Uterus (tissue), 4 donors: Measurements from ENCODE around the gene TDRD1. TPM values are rescaled to one million over a fixed set of nuclear protein-coding genes. Genes with fewer than 3 reads are reported as not detected.

Experiments used
- DNase-seq, 2 donors: peaks; one replicate each; pipeline ENCODE4 v3.0.0-alpha.2; 2019 to 2020
- H3K27ac ChIP-seq, 2 donors: fragments of 200-600 bp; sonication (generic); 1 replicate in 1 of 2; 2 replicates in 1 of 2; pipeline ENCODE4 v1.5.1; 2016 to 2018
- H3K27me3 ChIP-seq, 2 donors: fragments of 200-600 bp; sonication (generic); one replicate each; pipeline ENCODE4 v1.5.1; 2018 to 2019; ENCODE audit warnings: control low read depth in 1 of 2
- H3K36me3 ChIP-seq, 2 donors: fragments of 200-600 bp; sonication (generic); one replicate each; pipeline ENCODE4 v1.5.1; 2019; ENCODE audit warnings: control low read depth in 1 of 2
- H3K4me1 ChIP-seq, 2 donors: fragments of 200-600 bp; sonication (generic); one replicate each; pipeline ENCODE4 v1.5.1; 2018 to 2019; ENCODE audit warnings: control low read depth in 1 of 2
- H3K4me3 ChIP-seq, 2 donors: fragments of 200-600 bp; sonication (generic); 1 replicate in 1 of 2; 2 replicates in 1 of 2; pipeline ENCODE4 v1.5.1; 2018 to 2019; ENCODE audit warnings: mild to moderate bottlenecking in 1 of 2
- H3K9me3 ChIP-seq, 2 donors: fragments of 200-600 bp; sonication (generic); one replicate each; pipeline ENCODE4 v1.5.1; 2019; ENCODE audit warnings: control low read depth in 1 of 2
- CTCF ChIP-seq, 4 experiments: fragments of 200-600 bp in 2 of 4; fragments of 450-650 bp in 2 of 4; sonication (generic) in 2 of 4; IDR thresholded peaks; one replicate each; pipeline ENCODE4 v1.5.1; 2016 to 2019; ENCODE audit warnings: antibody characterized with exemption in 4 of 4, mild to moderate bottlenecking in 2 of 4, moderate library complexity in 1 of 4
- POLR2A ChIP-seq, 2 donors: fragments of 450-650 bp; IDR thresholded peaks; one replicate each; pipeline ENCODE4 v1.6.1; 2016; ENCODE audit warnings: antibody characterized with exemption in 2 of 2, mild to moderate bottlenecking in 1 of 2, moderate library complexity in 1 of 2
- intact Hi-C: fragments of 100-400 bp; cut with DNase I; formaldehyde crosslinking; loops from one replicate; pipeline ENCODE4 v1.15.1; 2023; ENCODE audit warnings: low total_unique reads
- total RNA-seq, 4 donors: library from RNA; depleted of rRNA in 3 of 4; stranded (reverse); fragments of >200 nt in 3 of 4; gene quantifications; one replicate each; pipeline versions ENCODE4 v1.1.0 to v1.2.4, GENCODE V29; 2014 to 2023
- donor health status: DM: yes; HTN: yes; CAD: no.

Gene TDRD1
- total RNA-seq, 4 donors from 2014 or later: 0.49 to 1.5 TPM; not detected in 2

DNA sequence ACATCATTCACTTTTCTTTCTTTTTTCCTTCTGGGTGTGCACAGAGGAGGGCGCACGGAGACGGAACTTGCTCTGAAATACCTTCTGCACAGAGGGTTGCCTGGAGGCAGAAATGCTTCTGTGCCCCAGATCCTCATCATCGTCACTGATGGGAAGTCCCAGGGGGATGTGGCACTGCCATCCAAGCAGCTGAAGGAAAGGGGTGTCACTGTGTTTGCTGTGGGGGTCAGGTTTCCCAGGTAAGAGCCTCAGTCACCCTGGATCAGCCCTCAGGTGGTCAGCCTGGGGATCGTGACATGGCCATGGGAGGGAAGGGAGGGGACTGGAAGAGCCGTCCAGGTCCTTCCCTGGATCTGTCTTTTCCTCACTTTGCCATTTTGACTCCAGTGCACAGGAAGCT, 93.5 kb downstream of the TDRD1 start:
- no peak overlapping the region for H3K27ac ChIP-seq
- no peaks in the 10 kb centered on the region for H3K9me3 ChIP-seq
- no peak overlapping the region for H3K4me3 ChIP-seq
- no peak for TF ChIP-seq POLR2A (IDR thresholded peaks at IDR 0.05)
- TF ChIP-seq CTCF (IDR thresholded peaks at IDR 0.05): no peak
- no peaks in the 10 kb centered on the region for H3K36me3 ChIP-seq
- DNase-seq: no peak
- no peaks in the 10 kb centered on the region for H3K27me3 ChIP-seq
- intact Hi-C loops: no loop called here
- no peaks in the 10 kb centered on the region for H3K4me1 ChIP-seq

DNA sequence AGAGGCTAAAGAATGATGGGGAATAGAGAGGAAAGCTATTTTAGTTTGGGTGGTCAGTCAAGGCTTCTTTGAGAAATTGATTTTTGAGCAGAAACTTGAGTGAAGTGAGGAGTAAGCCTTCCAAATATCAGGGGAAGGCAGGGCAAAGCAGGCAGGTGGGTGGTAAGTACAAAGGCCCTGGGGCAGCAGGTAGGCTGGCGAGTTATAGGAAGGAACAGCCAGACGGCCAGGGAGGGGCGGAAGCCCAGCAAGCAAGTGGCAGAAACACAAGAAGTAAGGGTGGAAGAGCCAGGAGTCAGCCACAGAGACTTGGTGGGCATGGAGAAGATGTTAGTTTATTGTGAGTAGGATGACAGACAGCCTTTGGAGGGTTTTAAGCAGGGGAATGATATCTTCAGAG, 94.8 kb downstream of the TDRD1 start:
- H3K27ac ChIP-seq: no peak overlapping the region
- no peak overlapping the region for H3K4me3 ChIP-seq
- H3K9me3 ChIP-seq: no peaks in the 10 kb centered on the region
- TF ChIP-seq CTCF (IDR thresholded peaks at IDR 0.05): no peak
- TF ChIP-seq POLR2A (IDR thresholded peaks at IDR 0.05): no peak
- intact Hi-C loops: no loop called here
- DNase-seq: no peak
- H3K27me3 ChIP-seq: no peaks in the 10 kb centered on the region
- H3K36me3 ChIP-seq: no peaks in the 10 kb centered on the region
- no peaks in the 10 kb centered on the region for H3K4me1 ChIP-seq

- intact Hi-C loops: no loop called here
Observed at GRCh38 chr10:114274616-114275453, 95.7 kb downstream of the TDRD1 start.

DNA sequence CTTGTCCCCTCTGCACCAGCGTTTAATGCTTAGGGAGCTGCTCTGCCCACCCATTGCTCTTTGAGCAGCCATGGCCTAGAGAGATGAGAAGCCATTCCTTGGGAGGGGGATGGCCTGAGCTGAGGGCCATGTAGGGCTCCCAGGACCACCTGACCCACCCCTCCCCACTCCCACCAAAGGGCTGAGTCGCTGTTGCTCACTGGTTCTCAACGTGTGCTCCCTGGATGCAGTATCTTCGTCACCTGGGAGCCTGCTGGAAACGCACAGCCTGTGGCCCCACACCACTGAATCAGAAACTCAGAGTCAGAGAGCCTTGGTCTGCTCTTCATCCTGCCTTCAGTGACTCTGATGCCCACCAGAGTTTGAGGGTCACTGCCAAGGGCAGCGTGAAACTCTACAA, 96.9 kb downstream of the TDRD1 start:
- DNase-seq: no peak
- Histone ChIP-seq H3K9me3 (no peaks in the 10 kb centered on the region), H3K4me1 (no peaks in the 10 kb centered on the region), H3K4me3 (no peak overlapping the region), H3K36me3 (no peaks in the 10 kb centered on the region), H3K27ac (no peak overlapping the region), H3K27me3 (no peaks in the 10 kb centered on the region)
- TF ChIP-seq CTCF (IDR thresholded peaks at IDR 0.05): no peak
- no peak for TF ChIP-seq POLR2A (IDR thresholded peaks at IDR 0.05)
- intact Hi-C loops: no loop called here

More at GRCh38 chr10:114274616-114275453, 95.7 kb downstream of the TDRD1 start:
- no peak overlapping the region for H3K27ac ChIP-seq
- no peak for DNase-seq
- no peaks in the 10 kb centered on the region for H3K36me3 ChIP-seq
- no peak overlapping the region for H3K4me3 ChIP-seq
- H3K9me3 ChIP-seq: no peaks in the 10 kb centered on the region
- TF ChIP-seq POLR2A (IDR thresholded peaks at IDR 0.05) (no peak), CTCF (IDR thresholded peaks at IDR 0.05) (no peak)
- H3K27me3 ChIP-seq: no peaks in the 10 kb centered on the region
- no peaks in the 10 kb centered on the region for H3K4me1 ChIP-seq

- H3K36me3 ChIP-seq: no peaks in the 10 kb centered on the region
Observed at GRCh38 chr10:114276671-114277070, 97.5 kb downstream of the TDRD1 start.

More at GRCh38 chr10:114276671-114277070, 97.5 kb downstream of the TDRD1 start:
- no peaks in the 10 kb centered on the region for H3K9me3 ChIP-seq
- H3K27me3 ChIP-seq: no peaks in the 10 kb centered on the region
- DNase-seq: no peak
- H3K27ac ChIP-seq: no peak overlapping the region
- no peak overlapping the region for H3K4me3 ChIP-seq
- H3K4me1 ChIP-seq: no peaks in the 10 kb centered on the region
- TF ChIP-seq CTCF (IDR thresholded peaks at IDR 0.05): no peak
- no peak for TF ChIP-seq POLR2A (IDR thresholded peaks at IDR 0.05)
- intact Hi-C loops: no loop called here
